GM23338 (cell line): ENCODE results near the gene NDUFS6.

ENCODE experiments used
- CREB1 ChIP-seq: fragments of 250-450 bp; sonication (Bioruptor Pico); IDR thresholded peaks from 2 replicates; pipeline ENCODE4 v1.5.0; 2020; ENCODE audit warnings: low read depth, mild to moderate bottlenecking, moderate library complexity
- CTCF ChIP-seq, 2 experiments: fragments of 200-600 bp in 1 of 2; sonication (generic) in 1 of 2; conservative IDR thresholded peaks; 2 replicates each; pipeline versions ENCODE4 v1.5.1 to v1.6.1; 2016 to 2017; ENCODE audit warnings: antibody characterized with exemption in 2 of 2, low read depth in 2 of 2, mild to moderate bottlenecking in 2 of 2, moderate library complexity in 1 of 2
- EZH2 ChIP-seq: fragments of 200-600 bp; sonication (generic); IDR thresholded peaks from one replicate; pipeline ENCODE4 v1.8.0; 2017; ENCODE audit warnings: antibody characterized with exemption, mild to moderate bottlenecking, low read depth; ENCODE audit not compliant: unreplicated experiment
- EZH2phosphoT487 ChIP-seq: fragments of 200-600 bp; sonication (generic); IDR thresholded peaks from one replicate; pipeline ENCODE4 v1.8.1; 2018; ENCODE audit warnings: antibody characterized with exemption; ENCODE audit not compliant: unreplicated experiment
- JUNB ChIP-seq: IDR thresholded peaks from one replicate; pipeline ENCODE4 v1.6.1; 2016; ENCODE audit warnings: antibody characterized with exemption; ENCODE audit not compliant: unreplicated experiment
- NANOG ChIP-seq: IDR thresholded peaks from 2 replicates; pipeline ENCODE4 v1.6.1; 2016; ENCODE audit warnings: antibody characterized with exemption, borderline replicate concordance
- POLR2AphosphoS5 ChIP-seq: IDR thresholded peaks from 2 replicates; pipeline ENCODE4 v1.6.1; 2016; ENCODE audit warnings: antibody characterized with exemption, low read depth
- REST ChIP-seq: IDR thresholded peaks from one replicate; pipeline ENCODE4 v1.6.1; 2018; ENCODE audit warnings: antibody characterized with exemption; ENCODE audit not compliant: unreplicated experiment
- ZNF462 ChIP-seq: fragments of 250-450 bp; sonication (Bioruptor Pico); IDR thresholded peaks from 2 replicates; pipeline ENCODE4 v1.5.0; 2020; ENCODE audit warnings: mild to moderate bottlenecking, moderate library complexity

- TF ChIP-seq EZH2 (no peak), CTCF (conservative IDR thresholded peaks at IDR 0.05; ENCODE audit: low read depth in 2 of 2) (no peak), EZH2phosphoT487 (no peak), CREB1 (CRISPR knock-in tag) (no peak), NANOG (no peak), REST (no peak), POLR2AphosphoS5 (no peak), JUNB (no peak), ZNF462 (CRISPR knock-in tag) (no peak)
These were observed 41.7 kb upstream of the NDUFS6 start for GRCh38 chr5:1759378-1759970.
